Right renal cortex interstitium (tissue), 3 donors: ENCODE results near the gene TBX4. TPM values are rescaled to one million over a fixed set of nuclear protein-coding genes. Genes with fewer than 3 reads are reported as not detected.

Experiments used
- DNase-seq, 3 donors: peaks; one replicate each; pipeline ENCODE4 v3.0.0-alpha.2; 2013; ENCODE audit warnings: low read depth in 3 of 3, low spot score in 2 of 3
- polyA plus RNA-seq, 3 donors: library from polyadenylated mRNA; unstranded; fragments of 120-200 nt; gene quantifications; one replicate each; pipeline ENCODE4 v1.2.1, GENCODE V29; 2013; ENCODE audit not compliant: insufficient read length in 3 of 3

TBX4 gene
- polyA plus RNA-seq, 3 donors: 0.07 to 0.31 (median 0.26) TPM

DNA sequence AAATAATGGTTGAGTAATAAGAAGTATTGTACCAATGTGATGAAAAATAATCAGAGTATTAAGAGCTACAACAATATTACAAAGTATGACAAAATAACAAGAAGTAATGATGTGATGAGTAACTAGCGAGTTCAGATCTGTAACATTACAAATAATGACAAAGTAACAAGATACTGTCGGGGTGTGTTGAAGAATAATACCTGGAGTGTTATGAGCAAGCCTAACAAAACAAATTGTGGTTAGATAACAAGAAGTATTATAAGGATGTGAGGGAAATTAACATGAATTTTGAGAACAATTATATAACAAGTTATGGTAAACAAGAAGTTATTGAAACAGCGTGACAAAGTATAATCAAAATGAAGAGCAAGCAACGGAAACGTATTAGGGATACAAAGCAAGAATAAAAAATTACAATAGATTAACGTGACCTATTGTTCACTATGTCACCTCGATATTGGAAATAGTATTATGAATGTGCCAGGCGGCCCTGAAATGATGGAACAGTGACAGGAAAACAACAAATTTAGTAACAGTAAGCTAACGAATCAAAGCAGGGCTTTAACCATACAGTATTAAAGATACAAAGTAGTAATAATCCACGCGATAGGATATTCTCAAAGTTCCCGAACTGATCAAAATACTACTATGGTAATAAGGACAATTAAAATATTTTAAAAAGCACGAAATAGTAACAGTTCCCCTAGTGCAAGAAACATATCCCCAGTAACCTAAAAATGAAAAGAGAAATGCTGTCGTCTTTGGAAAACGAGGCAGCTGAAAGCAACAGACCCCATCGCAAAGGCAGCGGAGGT, 1.6 kb downstream of the TBX4 start:
- DNase-seq: no peak

DNA sequence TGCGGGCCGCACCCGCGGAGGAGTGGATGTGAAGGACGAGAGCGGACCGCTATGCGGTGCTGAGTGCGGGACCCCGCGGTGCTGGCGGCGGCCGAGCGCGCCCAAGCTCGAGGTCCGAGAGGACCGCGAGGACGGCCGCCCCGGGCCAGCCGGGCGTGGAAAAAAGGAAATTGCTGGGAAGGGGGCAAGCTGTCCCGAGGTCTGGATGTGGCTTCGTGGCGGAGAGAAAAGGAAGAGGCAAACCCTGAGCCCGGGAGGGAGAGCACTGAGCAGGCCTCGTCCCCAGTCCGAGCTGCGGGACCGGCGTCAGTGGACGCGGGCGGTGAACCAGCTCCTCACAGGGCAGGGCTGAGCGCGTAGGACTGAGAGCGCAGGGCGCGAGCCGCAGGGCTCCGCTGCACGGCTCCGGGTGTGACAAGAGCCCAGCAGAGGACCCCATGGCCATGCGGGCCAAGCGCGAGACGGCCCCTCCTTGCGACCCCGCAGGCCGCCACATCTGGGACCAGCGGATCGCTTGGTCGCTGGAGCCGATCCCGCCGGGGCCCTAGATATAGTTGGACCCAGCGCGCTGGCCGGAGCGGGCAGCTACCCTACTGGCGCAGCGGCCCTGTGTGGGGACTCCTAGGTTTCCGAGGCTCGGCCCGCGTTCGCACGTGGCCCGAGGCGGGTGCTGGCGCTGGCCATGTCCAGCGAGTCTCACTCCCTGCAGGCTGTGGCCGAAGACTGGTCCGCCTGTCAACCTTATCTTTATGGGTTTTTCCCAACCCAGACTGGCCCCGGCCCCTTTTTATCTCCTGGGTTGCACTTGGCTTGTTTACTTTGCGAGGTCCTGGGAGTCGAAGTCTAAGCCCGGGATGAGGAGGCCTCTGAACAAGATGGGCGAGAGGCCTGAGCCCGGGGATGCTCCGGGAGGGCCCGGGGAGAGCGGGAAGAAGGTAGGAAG, 2.4 kb downstream of the TBX4 start:
- DNase-seq: no peak

DNA sequence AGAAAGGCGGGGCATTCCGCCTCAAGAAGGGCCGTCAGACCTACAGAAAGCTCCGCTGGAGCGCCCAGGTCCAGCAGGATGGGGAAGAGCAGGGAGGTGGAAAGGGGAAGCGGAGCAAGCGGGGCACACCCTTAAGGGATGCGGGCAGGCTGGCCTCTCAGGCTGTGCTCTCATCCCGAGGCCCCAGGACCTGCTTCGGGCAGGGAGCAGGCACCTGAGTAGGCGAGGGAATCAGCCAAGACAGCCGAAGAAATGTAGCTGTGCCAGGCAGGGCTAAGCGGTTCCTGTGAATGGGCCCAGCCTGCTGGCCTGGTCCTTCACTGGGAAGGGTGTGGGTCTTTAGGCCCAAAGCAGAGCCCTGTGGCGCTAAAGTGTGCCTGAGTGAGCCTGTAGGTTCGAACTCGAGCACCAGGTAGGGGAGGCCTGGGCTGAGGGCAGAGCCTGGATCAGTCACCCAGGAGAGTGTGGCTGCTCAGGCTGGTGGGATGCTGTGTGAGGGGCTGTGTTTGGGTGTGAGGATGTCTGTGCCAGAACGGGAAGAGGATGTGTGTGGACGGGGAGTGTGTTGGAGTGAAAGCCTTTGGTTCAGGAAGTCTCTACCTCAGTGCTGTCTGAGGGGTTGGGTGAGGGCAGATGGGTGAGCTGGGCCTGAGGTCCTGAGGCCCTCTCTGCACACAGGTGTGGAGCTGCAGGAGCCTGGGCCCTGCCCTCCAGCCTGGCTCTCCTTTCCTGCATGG, 3.3 kb downstream of the TBX4 start:
- no peak for DNase-seq

DNA sequence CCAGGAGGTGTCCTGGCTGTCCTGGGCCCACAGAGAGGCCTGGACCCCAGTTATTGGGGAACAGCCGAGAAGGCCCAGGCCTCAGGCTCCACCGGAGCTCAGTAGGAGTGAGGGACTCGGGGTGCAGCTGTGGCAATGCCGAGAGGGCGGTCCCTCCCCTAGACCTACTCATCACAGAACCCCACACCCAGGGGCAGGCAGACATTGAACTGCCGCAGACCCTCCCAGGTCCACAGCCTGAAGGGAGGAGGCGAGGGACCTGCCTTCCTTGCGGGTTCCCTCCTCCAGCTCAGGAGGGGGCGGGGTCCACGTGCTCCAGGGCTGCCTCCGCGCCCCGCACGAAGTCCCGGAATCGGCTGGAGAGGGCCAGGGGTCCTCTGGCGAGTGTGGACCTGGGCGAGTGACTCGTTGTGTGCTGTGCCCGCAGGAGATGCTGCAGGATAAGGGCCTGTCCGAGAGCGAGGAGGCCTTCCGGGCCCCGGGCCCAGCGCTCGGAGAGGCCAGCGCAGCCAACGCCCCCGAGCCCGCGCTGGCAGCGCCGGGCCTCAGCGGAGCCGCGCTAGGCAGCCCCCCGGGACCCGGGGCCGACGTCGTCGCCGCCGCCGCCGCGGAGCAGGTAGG, 3.9 kb downstream of the TBX4 start:
- DNase-seq: no peak

DNA sequence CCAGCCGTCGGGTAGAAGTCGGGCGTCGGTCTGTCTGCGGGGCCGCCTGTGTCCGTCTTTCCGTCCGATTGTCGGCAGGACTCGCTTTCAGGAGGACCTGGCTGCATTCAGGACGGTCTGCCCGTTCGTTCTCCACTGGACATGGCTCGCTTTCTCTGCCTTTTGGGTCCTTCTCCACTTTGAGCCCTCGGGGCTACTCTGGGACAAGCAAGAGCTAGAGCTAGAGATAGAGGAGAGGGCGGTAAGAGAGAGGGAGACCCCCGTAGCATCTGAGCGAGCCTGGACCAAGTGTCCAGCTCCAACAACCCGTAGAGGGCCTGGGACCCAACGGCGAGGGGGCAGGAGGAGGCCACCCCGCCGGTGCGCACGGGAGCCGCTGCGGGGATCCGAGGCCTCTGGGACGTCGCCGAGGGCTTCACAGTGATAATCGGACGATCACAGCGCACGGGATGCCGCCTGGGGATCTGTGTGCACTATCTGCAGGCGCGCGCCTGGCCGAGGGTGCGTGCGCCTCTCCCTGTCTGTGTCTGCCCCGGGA, 4.5 kb downstream of the TBX4 start:
- no peak for DNase-seq

DNA sequence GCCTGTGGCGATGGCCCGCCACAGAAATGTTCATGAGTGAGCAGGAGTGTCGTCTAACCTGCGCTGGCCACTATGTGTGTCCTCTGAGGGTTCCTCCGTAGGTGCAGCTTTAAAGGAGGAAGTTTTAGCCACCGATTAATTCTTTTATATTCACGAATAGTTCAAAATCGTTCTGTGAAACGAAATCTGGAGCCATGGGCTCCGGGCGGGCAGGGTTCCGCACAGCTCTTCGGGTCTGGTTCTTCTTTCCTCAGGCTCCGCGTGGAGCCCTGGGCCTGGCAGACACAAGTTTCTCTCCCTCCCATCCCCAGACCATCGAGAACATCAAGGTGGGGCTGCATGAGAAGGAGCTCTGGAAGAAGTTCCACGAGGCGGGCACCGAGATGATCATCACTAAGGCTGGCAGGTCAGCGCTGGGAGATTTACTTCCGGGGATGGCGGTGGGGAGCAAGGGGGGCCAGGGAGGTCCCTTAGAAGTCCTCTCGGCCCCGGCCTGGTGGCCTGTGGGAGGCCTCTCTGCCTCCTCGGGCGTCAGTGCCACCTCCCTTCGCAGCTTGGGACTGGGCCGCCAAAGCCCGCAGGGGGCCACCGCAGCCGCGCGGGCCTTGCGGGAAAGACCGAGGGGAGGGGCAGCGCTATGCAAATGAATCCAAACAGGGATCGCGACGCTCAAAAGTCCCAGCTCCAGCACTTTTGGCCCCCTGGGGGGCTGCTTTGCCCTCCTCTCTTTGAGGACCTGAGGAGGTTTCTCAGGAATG, 5.2 kb downstream of the TBX4 start:
- DNase-seq: no peak

DNA sequence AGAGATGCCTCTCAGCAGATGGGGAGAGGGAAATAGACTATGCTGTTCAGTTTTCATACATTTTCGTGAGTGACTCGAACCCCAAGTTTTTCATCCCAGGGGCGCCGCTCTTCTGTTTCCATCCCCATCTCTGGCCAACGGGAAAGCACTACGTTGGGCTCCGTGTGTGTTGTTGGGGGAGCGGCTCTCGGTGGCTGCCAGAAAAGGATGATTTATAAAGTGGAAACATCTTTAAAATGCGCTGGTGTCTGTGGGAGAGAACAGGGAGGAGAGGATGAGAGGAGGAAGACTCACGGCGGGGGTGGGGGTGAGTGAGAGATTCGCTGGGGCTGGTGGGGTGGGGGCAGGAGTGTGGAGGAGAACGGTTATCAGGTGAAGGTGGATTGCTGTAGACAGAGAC, 5.8 kb downstream of the TBX4 start:
- DNase-seq: no peak

DNA sequence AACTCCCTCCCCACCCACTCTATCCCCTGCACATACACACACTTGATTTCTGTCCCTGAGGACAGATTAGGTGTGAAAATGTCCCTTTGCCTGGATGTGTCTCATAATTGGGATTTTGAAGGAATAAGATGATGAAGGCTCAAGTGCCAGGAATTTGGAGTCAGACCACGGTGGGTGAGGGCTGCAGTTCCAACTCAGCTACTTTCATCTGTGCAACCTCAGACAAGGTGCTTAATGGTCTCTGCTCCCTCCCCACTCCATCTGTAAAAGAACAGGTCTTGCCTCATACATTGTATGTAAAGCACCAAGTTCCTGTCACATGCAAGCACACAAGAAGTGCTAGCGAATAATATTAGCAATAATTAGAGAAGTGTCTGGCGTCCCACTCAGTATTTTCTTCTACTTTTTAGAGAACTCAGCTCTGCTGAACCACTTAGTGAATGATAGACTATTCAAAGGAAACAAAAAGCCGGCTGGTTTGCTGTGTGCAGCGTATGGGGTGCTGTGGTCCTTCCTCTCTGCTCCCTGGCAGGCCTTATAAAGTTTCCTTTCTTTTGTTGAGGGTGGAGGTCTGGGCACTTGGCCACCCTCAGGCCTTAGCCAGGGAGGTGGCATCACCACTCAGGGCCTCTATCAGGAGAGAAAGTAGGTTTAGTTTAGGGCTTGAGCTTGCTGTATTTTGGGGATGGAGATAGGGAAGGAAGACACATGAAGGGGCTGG, 6.4 kb downstream of the TBX4 start:
- no peak for DNase-seq

DNA sequence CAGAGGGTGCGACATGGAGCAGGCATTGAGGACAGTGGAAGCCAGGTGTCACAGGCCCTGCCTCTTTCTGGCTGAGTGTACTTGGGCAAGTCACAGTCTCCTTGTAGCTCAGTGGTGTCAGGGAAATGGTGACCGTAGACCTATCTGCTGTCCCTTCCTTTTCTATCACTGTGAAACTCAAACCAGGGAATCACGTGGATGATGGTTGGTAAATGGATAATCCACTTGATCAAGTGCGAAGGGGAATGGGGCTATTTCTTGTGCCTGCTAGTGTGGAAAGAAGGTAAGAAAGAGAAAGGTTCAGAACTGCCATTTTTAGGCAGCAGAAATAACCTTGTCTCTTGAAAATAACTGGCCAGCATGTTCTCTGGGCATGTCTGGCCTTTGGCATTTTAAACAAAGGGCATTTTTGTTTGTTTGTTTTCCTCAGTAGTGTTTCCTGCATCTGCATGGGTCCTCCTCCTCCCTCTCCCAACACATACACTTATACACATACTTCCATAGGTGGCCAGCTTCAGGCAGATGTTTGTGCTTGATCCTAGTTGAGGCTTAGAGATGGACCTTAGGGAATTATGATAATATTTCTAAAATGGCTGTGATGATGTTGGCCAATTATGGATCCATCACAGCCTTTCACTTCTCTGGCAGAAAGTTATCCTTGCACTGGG, 7.1 kb downstream of the TBX4 start:
- DNase-seq: no peak

DNA sequence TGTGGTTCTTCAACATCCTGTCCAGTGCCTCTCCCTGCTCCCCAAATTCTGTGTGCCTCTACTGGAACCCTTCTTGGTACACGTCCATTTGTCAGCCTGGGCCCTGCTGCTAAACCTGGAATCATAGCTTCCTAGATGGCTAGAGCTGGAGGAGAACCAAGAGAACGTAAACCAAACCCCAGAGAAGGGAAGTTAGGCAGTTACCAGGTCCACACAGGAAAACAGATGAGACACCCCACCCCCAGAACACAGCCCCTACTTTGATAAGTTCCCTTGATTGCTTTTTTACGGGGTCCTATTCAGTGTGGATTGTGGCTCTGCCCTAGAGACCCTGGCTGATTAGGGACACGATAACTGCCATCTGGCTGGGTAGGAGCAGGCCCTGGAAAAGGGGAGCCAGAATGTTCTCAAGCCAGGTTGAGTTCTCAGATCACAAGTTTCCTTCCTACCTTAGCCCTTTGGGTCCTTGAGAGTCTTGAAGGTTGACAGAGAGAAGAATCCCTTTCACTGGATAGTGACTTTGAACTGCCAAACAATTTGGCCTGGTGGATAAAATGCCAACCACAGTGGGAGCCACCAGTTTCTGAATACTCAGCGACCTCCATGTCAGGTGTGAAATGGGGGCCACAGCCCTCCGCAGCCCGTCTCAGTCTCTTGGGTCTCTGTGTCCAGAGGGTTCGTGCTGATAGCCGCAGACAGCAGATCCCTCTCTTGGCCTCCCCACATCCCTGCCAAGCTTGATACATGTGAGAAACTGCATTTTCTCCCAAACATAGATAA, 7.9 kb downstream of the TBX4 start:
- DNase-seq: no peak

DNA sequence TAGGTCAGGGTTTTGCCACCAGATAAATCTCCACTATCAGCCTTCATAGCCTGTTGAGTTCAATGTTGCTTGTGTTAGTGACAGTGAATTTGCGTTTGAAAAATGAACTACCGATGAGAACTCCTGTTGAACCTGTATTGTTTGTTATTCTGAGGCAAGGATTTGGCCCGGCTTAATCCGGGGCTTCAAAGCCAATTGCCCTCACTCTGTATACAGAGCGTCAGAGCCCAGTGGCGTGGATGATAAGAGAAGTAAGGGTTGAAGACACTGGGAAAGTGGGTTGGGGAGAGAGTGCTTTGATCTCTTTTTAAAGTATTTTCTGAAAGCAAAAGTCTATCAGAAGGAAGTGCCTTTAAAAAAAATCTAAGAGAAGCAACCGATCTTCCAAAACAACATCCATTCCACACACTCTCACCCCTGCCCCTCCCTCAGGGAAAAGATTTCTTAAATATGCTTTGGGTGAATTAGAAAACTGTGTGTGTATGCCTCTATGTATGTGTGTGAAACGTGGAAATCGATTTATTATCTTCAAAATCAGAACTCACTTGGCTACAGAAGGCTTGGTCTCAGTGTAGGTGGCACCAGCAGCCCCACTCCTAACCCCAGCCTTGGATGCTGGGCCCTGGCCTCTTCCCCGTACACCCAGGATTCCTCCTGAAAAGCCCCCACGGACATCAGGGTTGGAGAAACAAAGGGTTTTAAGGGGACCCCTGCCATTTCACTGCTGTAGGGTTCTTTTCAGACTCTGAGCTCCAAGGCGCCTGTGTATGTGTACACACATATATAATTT, 8.8 kb downstream of the TBX4 start:
- DNase-seq: no peak

DNA sequence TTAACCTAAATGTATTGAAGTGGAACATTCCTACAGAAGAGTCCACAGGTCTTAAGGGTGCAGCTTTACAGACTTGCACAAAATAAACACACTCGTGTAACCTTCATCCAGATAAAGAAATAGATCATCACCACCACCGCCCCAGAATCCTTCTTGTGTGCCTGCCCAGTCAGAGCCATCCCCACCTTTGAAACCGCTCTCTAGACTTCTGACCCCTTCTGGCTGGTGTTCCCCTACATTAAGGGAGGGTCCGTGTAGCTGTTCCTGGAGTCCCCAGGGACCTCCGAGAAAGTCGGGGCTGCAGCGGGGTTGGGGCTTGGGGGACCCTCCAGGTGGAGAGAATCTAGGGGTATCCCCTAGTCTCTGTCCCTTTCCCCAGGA, 9.4 kb downstream of the TBX4 start:
- no peak for DNase-seq

DNA sequence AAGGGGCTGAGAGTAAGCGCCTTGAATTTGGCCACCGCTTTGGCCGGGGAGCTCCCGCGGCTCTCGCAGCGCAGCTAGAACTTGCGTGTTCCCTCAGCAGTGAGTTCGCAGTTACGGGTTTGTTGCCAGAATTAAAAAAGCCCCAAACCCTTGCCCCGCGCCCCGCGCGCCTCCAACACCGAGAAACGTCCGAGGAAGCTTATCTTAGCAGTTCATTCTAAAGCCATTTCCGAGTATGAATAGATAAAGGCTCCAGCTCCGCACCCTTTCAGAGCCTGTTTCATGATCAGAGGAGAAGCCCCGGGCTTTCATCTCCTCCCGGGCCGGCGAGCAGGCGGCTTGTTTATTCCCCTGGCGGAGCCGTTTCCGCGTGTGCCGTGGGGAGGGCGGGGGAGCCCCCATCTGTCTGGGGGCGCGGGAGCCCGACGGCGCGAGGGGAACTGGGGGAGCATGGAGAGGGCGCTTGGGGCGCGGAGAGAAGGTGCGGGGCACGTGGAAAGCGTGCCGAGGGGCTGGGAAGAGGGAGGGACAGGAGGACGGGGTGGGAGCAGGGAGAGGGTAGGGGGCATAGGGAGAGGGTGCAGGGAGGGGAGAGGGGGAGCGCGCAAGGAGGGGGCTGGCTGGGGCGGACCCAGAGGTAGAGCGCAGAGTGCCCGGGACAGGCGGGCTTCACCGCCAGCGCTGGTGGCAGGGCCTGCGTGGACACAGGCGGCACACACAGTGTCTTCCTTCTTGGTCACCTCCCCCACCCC, 9.9 kb downstream of the TBX4 start:
- no peak for DNase-seq

DNA sequence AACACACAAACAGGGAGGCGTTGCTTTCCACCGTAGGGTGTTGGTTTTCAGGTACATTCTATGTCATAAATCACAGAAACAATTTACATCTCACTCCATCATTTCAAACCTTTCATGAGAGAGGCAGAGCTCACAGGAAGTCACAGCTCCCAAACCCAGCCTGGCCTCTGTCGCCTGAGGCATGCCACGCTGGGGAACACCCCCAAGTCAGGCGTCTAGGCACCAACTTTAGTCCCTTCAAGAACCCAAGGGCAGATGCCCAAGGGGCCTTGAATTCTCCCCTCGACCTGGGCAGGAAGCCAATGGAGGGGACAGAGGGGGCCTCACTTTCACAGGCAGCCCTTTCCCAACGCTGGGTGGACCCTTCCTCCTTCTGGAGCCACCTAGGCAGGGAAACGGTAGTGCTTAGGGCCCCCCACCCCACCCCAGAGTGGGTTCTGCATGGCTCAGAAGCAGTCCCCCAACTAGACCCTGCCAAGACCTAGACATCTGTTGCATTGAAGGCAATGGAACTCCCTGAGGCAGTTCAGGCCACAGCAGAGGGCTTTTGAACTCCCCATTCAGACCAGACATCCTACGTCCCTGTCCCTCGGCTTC, 10.6 kb downstream of the TBX4 start:
- DNase-seq: no peak

DNA sequence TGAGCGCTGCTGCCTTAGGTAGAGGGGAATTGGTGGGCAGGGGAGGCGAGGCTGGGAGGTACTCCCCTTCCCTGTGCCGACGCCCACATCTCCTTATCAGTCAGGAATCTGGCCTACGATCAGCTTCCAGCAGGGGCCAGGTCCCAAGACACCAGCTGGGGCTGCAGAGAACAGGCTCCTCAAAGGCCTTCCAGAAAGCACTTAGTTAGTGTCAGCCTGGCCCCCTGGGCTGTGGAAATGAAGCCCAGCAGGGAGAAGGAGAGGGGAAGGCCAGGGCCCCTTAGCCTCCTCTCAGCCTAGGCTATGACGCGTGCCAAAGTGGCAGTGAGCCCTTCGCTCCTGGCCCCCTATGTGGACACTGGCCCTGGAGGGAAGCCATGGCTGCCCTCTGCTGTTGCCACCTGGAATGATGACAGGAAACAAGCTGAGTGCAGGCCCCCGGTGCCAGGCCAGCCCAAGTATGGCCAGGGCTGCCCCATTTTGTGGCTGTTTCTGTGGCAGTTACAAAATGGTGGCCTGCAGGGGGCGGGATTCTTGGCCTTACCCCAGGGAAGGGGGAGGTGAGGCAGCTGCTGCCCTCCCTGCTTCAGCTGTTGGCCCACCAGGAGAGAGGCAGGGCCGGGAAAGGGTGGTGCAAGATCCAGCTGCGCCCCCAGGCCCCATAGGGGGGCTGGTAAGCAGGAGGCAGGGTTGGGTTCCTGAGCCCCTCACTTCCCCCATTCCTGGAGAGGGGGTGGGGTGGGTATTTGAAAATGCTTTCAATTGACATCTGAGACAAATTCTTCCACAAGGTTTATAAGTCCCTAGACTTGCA, 11.3 kb downstream of the TBX4 start:
- no peak for DNase-seq
